ENCODE measurements around the gene DLGAP1.

- TF ChIP-seq MAX (IDR thresholded peaks at IDR 0.05) (no peak), SP1 (IDR thresholded peaks at IDR 0.05; ENCODE audit: low read depth, low read length) (no peak), CTCF (IDR thresholded peaks at IDR 0.05; ENCODE audit: control extremely low read depth in 1 of 3, insufficient read depth in 1 of 3, low read depth in 1 of 3, low read length in 3 of 3) (no peak), HDAC6 (IDR thresholded peaks at IDR 0.05; ENCODE audit: low read depth, low read length) (no peak), SIN3A (conservative IDR thresholded peaks at IDR 0.05 in 1 of 2, IDR thresholded peaks at IDR 0.05 in 1 of 2; ENCODE audit: low read depth in 1 of 2, low read length in 2 of 2) (no peak), EP300 (IDR thresholded peaks at IDR 0.05; ENCODE audit: borderline replicate concordance in 1 of 2, low read depth in 2 of 2, low read length in 2 of 2) (no peak), TAF1 (IDR thresholded peaks at IDR 0.05; ENCODE audit: low read depth, low read length) (no peak), POU5F1 (IDR thresholded peaks at IDR 0.05; ENCODE audit: low read depth, low read length) (no peak), CBX5 (IDR thresholded peaks at IDR 0.05; ENCODE audit: low read depth, low read length) (no peak)
Measured at GRCh38 chr18:3648200-3648599, 806.9 kb downstream of the DLGAP1 start.
